ENCODE results near the gene MAPK9.
"Not testable (repeated sequence)": the region's sequence is repeated elsewhere in the genome, so short reads cannot be mapped to it uniquely, and the experiment has no call there.

MAPK9 gene

DNA sequence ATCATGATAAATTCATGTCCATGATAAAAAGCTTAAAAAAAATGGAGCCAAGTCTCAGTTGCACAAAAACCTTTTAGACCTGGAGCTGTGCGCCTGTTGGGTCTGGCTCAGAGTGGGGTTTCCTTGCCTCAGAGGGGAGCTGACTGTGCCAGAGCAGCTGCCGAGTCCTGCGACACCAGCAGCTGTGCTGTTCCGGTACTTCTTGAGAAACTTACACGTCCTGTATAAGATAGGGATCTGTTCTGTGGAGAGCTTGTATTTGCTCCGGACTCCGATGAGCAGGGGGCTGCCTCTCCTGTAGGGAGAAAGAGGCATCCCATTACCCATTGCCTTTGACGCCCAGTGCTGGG is 32.7 kb upstream of the MAPK9 start:
- no peak for DNase-seq

DNA sequence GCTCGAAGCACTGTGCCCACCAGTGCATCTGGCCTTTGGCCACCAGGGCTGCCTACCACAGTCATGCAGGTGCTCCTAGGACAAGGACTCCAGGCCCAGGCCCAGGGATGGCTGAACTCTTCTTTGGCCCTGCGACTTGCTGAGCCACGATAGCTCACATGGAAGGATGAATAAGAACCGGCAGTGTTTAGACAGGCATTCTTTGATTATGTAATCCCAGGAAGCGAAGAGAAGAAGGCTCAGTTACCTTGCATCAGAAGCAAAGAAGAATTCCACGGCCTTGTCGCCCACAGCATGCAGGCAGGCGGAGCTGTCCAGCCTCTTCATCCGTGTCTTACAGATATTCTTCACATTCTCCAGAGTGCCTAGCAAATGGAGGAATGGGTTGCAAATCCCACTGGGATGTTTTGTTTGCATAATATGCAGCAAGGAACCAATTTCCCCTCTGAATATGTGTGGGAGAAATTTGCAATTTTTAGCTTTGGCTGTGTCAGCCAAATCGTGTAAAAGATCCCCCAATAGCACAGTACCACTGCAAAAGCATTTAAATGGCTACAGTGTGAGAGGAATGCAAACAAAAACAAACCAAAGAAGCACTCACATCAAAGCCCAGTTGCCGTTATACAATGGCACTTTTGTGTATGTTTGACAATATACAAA is 32.2 kb upstream of the MAPK9 start:
- peak in 1 of 2 donors; percentile 37 for DNase-seq

- no peak for DNase-seq
Observed at GRCh38 chr5:180323160-180323559, 31.3 kb upstream of the MAPK9 start.

DNA sequence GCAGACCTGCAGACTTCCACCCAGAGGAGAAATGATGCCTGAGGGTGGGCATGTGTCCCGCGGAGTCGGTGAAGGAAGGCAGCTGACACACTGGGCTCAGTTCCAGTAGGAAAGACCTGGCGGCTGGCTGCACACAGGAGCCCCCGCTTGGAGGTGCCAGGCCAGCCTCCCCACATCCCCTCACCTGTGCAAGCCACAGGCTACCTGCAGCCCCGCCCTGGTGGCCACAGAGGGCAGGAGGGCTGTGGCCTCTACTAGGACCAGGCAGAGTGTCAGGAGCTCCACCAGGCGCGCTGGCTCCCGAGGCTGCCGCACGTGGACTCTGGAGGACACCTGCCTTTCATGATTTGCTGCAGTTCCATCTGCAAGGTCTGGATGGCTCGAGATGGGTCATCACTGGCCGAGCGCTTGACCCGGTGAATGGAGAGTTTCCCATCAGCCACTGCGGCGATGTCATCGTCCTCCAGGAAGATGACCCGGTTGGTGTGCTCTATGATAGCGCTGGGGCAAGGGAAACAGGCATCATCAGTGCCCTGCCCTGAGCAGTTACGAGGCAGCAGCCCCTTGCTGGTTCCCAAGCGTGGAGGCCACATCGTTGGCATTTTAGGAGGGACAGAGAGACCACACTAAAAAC is 26.7 kb upstream of the MAPK9 start:
- DNase-seq: no peak

DNA sequence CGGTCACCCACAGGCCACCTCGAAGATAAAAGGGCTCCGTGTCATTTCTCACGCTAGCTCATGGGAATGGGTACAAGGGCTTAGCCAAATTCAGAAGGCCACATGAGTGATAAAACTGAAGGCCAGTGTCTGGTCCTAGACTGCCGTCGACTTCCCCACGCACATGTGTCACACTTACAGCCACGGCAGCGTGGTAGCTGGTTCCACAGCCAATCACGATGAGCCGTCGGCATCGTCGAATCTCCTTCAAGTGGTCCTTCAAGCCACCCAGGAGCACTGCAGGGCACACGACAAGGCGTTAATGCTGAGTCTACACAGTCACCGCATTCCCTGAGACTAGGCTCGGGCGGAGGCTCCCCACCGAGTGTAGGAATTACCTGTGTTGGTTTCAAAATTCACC is 24.7 kb upstream of the MAPK9 start:
- no peak for DNase-seq

DNA sequence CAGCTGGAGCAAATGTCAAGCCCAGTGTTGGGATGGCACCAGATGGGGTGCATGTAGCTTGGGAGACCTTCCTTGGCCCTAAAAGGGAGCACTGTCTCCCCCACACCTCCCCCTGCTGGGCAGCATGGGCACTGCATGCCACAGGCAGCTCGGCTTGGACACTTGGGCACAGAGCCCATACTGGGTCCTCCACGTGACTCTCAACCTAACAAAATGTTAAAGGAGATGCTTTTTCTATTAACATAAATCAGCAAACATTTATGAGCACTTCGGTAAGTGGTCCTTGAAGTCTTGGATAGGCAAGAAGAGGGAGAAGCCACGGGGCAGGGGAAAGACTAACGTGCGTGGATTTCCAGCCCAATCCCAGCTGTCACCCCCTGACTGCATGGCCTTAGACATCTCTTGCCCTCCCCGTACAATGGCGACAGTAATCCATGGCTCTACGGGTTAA is 23.9 kb upstream of the MAPK9 start:
- DNase-seq: peak in 1 of 2 donors; percentile 55

DNA sequence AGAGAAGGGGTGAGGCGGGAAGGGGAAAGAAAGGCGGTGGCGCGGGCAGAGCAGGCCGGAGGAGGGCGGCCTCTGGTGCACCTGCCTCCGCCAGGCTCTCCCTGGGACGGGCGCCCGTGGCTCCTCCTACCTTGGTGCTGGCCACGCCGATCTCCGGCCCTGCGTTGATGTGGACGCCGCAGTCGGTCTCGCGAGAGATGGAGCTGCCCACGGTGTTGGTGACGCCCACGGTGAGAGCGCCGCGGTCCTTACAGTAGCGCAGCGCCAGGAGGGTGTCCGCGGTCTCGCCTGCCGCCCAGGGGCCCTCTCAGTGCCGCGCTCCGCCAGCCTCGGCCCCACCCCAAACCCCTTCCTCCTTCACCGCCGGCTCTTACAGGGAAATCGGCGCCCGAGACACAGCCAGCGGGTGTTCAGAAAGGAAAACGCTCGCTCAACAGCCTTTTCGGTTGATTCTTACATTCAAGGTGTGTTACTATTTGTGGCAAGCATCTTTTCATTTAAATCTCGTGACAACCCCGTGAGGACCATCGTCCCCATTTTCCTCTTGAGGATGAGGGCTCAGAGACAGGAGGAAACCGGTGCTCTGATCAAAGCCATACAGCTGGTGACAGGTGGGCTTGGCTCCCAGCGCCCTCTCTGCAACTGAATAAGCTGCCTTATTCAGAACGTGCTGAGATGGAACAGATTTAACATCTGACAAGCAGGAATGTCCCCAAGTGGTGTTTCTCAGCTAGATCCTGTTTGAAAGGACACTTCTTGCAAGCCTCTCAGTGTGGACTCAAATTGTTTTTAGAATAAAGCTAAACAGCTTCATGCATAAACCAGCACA is 22.0 kb upstream of the MAPK9 start:
- peak in 1 of 2 donors; percentile 58 for DNase-seq

DNA sequence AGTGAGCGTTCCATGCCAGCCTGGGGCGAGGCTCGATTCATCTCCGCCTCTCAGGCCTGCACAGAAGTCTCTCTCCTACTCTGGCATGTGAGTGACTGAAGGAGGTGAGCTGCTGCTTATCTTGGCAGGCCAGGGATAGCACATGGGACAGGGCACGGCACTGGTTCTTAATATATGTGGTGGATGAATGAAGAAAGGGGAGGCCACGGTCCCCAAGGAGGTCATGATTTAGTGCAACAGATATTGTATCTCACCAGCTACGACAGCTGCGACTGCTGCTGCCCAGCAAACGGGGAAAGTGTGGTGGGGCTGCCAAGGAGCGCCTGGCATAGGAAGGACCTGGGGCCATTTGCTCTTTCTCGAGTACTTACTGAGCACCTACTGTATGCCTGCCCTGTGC is 19.3 kb upstream of the MAPK9 start:
- no peak for DNase-seq

- DNase-seq: no peak
Observed at GRCh38 chr5:180306796-180307195, 14.9 kb upstream of the MAPK9 start.

GRCh38 chr5:180305481-180305880 is 13.6 kb upstream of the MAPK9 start:
- no peak for DNase-seq

GRCh38 chr5:180304431-180305375 is 12.8 kb upstream of the MAPK9 start:
- DNase-seq: no peak

GRCh38 chr5:180304016-180304292 is 12.1 kb upstream of the MAPK9 start:
- DNase-seq: no peak

DNA sequence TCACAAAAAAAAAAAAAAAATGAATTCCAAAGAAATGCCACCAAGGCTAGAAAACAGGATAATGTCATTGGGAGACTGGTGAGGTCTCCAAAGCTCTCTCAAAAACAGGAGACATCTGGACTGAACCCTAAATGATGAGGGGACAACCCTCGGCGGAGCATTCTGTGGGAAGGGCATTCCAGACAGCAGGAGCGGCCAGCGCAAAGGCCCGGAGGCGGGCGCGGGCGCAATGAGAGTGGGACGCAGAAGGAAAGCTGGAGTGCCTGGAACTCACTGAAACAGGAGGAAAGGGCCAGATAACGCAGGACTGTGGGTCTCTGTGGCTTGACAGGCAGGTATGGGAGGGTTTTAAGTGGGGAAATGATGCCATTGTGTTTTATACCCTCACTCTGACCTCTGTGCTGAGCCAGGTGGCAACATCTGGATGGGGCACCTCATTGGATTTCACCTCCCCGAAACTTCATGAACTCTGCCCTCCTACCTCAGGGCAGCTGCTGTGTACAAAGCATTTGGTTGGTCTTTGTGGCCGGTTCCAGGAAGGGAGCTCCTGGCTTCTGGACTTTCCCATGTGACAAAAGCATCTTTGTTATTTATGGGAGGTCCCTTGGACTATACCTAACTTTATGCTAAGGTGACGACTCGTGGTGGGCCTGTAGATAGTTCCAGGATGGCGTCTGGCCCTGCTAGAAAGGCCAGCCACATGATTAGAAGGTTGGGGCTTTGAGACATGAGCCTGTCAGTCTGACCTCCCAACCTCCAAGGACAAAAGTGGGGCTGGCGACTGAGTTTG is 11.5 kb upstream of the MAPK9 start:
- no peak for DNase-seq

DNA sequence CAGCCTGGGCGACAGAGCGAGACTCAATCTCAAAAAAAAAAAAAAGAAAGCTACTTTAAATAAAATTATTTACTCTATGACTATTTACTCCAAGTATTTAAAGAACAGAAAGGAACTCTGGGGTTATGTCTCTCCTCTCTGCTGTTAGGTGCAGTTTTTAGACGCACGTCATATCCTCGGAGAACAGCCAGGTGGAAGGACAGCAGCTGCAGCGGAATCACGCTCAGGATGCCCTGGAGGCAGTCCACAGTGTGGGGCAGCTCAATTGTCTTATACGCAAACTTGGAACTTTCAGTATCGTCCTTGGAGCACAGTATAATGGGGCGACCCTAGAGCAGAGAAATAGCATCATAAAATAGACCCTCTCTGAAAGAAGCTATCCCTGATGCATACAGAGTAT is 10.4 kb upstream of the MAPK9 start:
- no peak for DNase-seq

DNA sequence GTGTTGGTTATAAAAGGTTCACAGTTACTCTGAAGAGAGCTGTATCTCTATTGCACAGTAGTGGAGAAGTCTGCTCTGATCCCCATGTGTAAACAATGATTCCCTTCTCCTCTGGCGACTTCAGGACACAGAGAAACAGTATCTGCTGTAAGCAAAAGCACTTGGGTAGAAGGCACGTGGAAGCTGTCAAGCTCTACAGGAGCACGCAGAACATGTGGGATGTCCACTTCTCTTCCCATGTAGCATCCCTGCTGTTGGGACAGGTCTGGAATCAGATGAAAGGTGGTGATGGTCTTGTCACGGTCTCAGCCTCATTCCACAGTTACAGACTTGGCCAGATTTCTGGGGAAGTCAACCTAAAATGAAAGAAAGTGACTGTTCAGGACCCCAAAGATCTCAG is 9.4 kb upstream of the MAPK9 start:
- DNase-seq: no peak

DNA sequence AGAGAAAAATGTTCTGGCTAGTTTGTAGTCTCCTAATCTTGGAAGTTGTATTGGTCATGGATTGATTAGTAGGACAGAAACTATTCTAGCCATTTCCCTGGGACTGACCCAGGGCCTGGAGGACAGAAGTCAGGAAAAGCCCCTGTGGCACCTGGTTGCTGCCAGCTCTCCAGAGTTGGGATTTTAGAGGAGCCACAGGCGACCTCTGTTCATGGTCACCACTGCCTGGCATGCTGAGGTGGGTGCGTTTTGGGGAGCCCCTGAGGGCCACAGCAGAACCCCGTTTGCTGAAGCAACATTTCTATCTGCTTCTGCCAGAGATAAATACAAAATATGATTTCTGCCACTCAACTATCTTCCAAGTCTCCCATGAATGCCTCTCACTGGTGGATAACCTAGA is 7.6 kb upstream of the MAPK9 start:
- DNase-seq: no peak

DNA sequence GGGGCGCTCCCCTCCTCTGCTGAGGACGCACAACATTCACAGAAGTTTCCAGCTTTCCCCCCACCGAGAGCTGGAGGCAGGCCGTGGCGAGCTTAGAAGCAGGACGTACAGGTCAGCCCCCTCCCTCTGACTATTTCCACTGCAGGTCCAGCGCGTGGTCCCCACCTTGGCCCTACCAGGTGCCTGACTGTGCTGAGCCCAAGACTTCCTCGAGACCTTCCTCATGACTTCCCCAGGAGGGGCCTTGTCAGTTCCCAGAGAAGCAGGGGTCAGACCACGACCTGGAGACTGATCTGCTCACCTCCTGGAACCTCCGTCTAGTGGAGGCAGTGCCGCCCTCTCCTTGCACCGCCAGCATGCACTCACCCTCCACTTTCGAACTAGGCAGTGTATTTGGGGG is 7.1 kb upstream of the MAPK9 start:
- DNase-seq: not testable (repeated sequence)

DNA sequence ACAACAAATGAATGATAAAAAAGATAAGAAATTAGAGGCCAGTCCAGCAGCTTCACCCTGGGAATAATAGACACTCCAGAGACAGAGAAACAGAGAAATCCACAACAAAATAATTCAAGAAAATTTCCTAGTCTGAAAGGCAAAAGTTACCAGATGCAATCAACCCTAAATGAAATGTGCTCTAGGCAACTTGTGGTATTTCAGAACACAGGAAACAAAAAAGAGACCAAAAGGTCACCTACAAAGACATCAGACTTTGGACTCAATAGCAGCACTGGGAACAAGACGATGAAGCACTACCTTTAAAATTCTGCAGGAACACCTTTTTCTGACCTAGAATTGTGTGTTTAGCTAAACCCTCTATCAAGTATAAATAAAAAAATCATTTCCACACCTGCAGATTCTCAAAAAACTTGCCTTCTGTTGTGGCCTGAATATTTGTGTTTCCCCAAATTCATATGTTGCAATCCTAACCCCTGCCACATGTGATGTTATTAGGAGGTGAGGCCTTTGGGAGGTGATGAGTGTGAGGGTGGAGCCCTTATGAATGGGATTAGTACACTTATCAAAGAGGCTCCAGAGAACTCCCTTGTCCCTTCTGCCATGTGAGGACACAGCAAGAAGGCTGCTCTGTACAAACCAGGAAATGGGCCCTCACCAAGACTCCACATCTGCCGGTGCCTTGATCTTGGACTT is 5.9 kb upstream of the MAPK9 start:
- no peak for DNase-seq

- DNase-seq: no peak
Observed at GRCh38 chr5:180296771-180297170, 4.9 kb upstream of the MAPK9 start.

DNA sequence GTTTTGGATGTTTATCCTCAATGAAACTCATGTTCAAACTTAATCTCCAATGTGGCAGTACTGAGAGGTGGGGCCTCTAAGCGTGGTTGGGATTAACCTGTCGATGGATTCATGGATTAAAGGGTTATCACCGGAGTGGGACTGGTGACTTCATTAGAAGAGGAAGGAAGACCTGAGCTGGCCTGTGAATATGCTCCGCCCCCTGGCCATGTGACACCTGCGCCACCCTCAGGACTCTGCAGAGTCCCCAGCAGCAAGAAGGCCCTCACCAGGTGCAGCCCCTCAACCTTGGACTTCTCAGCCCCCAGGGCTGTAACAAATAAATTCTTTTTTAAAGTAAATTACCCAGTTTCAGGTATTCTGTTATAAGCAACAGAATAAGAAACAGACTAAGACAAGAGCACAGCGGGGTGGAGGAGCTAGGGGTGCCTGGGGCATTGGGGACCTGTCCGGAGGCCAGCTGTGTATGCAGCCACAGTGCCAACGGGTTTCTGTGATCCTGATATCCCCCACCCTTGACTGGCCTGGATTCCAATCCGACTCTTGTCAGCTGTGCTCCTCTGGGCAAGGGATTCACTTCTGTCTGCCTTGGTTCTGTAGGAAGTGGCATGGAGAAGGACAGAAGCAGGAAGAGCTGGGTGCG is 3.2 kb upstream of the MAPK9 start:
- DNase-seq: no peak

GRCh38 chr5:180294411-180294810 is 2.5 kb upstream of the MAPK9 start:
- no peak for DNase-seq
